GM12872 (cell line): Measurements from ENCODE around the gene CCDC191.

Experiments
- CTCF ChIP-seq: IDR thresholded peaks from 3 replicates; pipeline ENCODE4 v1.5.1; 2011; ENCODE audit warnings: low read depth, mild to moderate bottlenecking, low read length, moderate library complexity; ENCODE audit not compliant: insufficient read depth

CCDC191 gene

DNA sequence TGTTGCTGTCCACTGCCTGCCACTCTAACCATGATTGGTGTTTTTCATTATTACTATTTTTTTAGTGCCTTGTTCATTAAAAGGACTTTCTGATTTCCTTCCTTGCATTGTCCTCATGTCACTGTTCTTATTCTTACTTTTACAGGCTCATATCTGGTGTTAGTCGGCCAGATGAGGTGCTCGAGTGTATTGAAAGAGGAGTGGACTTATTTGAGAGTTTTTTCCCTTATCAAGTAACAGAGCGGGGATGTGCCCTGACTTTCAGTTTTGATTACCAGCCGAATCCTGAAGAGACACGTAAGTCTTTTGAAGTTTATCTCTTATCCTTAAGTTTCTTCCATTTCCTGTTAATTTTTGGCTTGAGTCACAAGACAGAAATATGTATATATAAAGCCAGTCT is 23.4 kb upstream of the CCDC191 start:
- TF ChIP-seq CTCF, result no peak

- TF ChIP-seq CTCF, result no peak
Observed at GRCh38 chr3:114078126-114078525, 21.8 kb upstream of the CCDC191 start.

DNA sequence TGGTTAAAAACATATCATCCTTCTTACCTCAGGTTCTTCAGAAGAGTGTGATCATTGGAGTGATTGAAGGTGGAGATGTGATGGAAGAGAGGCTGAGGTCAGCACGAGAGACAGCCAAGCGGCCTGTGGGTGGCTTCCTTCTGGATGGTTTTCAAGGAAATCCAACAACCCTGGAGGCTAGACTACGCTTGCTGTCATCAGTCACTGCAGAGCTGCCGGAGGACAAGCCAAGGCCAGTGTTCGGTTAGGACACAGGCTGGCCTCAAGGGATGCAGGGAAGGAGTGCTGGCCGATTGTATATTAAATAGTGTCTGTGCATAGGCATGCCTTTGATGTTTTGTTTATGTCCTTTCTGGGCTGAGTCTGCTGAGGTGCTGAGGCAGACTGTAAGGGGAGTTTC is 20.4 kb upstream of the CCDC191 start:
- no peak for TF ChIP-seq CTCF

DNA sequence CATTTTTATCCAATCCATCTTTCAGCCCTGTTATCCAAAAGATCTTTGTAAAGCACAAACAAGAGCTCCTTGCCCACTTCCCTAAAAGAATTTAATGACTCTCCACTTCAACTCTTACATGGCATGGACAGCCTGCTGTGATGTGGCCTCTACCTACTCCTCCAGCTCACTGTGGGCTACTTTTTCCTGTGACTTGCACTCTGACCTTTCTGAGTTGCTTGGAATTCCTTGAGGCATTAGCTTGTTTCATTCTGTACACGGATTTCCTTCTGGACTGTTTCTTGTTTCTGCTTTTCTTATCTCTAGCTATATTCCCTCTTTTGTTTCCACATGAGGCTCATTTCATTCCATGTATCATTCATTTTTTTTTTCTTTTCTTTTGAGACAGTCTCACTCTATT is 15.5 kb upstream of the CCDC191 start:
- no peak for TF ChIP-seq CTCF

DNA sequence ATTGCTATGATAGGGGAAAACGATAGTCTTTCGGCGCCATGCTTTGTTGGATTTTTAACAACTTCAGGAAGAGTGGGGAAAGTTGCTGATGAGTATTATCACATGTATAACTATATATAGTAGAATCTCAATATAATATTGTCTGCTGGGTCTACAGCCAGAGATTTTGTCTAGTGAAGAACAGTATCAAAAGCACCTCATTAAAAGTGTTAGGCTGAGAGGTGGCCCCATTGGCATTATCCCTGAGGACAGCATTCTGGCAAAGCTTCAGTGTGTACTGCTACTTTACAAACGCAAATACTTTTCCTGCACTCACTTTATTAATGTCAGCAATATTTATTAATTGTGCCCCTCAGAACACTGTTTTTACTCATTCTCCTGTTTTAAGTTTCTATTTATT is 12.0 kb upstream of the CCDC191 start:
- no peak for TF ChIP-seq CTCF

DNA sequence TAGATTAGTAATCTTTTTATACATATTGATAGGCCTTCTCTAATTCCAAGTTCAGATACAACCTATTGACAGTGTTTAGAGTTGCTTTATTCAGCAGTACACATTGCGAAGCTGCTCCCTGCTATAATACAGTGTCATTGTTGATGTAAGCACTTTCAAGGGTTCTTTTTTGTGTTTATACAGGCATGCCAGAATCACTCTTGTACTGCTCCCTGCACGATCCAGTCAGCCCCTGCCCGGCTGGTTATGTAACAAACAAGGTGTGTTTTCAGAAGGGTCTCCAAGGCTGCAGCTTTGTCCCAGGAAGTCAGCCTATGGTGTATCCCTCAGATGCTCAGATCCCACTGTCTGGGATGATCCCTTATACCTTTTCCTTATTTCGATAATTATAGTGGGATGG is 11.5 kb upstream of the CCDC191 start:
- no peak for TF ChIP-seq CTCF

DNA sequence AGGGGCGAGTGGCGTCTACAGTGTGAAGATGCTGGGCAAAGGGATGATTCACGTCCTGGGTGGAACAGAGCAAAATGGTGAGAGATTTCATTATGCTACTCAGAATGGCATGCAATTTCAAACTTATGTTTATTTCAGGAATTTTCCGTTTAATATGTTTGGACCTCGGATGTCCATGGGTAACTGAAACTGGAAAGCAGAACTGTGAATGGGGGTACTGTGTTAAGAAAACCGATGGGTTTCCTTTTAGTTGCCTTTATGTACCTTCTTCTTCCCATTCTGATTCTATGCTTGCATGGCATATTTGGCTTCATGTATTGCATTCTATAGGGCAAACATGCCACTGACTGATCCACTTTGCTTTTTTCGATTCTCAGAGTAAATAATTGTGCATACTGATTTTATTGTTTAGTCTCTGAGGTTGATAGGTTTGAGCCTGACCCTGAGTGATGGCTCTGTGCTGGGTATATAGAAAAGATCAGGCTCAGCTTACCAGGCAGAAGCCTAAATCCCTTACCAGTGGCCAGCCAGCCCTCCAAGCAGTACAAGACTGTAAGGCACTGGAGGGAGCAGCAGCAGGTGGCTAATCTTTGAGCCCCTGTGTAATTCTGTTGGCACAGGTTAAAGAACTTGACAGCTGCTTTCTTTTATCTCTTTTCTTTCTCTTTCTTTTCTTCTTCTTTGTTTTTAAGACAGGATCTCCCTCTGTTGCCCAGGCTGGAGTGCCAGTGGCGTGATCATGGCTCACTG is 4.8 kb upstream of the CCDC191 start:
- no peak for TF ChIP-seq CTCF
